Activated CD8-positive, alpha-beta T cell treated with anti-CD3 and anti-CD28 coated beads, Interleukin-2, amount 10 ng/mL, durations not matched to agents 7 days and 5 days (primary cell): ENCODE measurements around the gene SPDYE6. TPM values are rescaled to one million over a fixed set of nuclear protein-coding genes. Genes with fewer than 3 reads are reported as not detected.
"Not testable (repeated sequence)": the region's sequence is repeated elsewhere in the genome, so short reads cannot be mapped to it uniquely, and the experiment has no call there.

Experiments
- ATAC-seq: fragments of 150-1000 bp; cut with Tn5 transposase; one replicate; pipeline ENCODE4 v1.10.0; 2021; ENCODE audit warnings: moderate library complexity
- CTCF ChIA-PET: fragments of 350-600 bp; sonication (Branson Sonifier 250); formaldehyde crosslinking; loops from one replicate; lab custom pipeline; 2021; ENCODE audit warnings: antibody characterized with exemption; lab: Charles Lee
- POLR2A ChIA-PET: fragments of 350-600 bp; sonication (Branson Sonifier 250); formaldehyde crosslinking; loops from one replicate; lab custom pipeline; 2021; ENCODE audit warnings: antibody characterized with exemption; lab: Charles Lee
- DNase-seq: peaks from one replicate; pipeline ENCODE4 v3.0.0-alpha.2; 2020
- H3K27ac Mint-ChIP-seq: one replicate; pipeline ENCODE4 v1.8.0; 2021; ENCODE audit warnings: mild to moderate bottlenecking, mixed read lengths
- H3K27me3 Mint-ChIP-seq: one replicate; pipeline ENCODE4 v1.8.0; 2021; ENCODE audit warnings: low read depth, mixed read lengths
- H3K36me3 Mint-ChIP-seq: one replicate; pipeline ENCODE4 v1.8.0; 2021; ENCODE audit warnings: low read depth, mixed read lengths
- H3K4me1 Mint-ChIP-seq: one replicate; pipeline ENCODE4 v1.8.0; 2021; ENCODE audit warnings: low read depth, mixed read lengths
- H3K4me3 Mint-ChIP-seq: one replicate; pipeline ENCODE4 v1.8.0; 2021; ENCODE audit warnings: mild to moderate bottlenecking, mixed read lengths
- H3K9me3 Mint-ChIP-seq: one replicate; pipeline ENCODE4 v1.8.0; 2022; ENCODE audit warnings: mixed read lengths; ENCODE audit not compliant: insufficient read depth
- total RNA-seq, 2 experiments: library from RNA; stranded (reverse); gene quantifications; one replicate each; pipeline ENCODE4 v1.2.3, GENCODE V29; 2021

Gene SPDYE6
- total RNA-seq, 2 experiments from 2014 or later, result not detected

GRCh38 chr7:102325106-102325505 is 31.1 kb downstream of the SPDYE6 start:
- H3K27me3 Mint-ChIP-seq, CTCF ChIA-PET, ATAC-seq, H3K4me3 Mint-ChIP-seq, POLR2A ChIA-PET, H3K27ac Mint-ChIP-seq, H3K36me3 Mint-ChIP-seq, H3K4me1 Mint-ChIP-seq, H3K9me3 Mint-ChIP-seq, DNase-seq: not testable (repeated sequence)

DNA sequence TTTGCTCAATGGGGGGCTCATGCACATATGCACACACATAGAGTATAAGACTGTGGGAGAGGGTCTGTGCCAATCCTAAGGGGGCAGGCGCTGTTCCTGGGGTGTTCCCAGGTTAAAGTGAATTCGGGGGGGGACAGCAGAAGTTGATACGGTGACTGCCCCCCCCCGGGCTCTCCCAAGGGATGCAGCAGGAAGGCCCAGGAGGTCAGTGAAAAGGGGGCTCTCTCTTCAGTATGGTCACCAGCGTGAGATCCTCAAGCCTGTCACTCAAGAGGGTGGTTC is 32.4 kb downstream of the SPDYE6 start:
- POLR2A ChIA-PET, result no interaction called here
- H3K27me3 Mint-ChIP-seq, result peaks cover 5% of the 10 kb centered on the region
- H3K4me3 Mint-ChIP-seq, result no peak overlapping the region
- H3K36me3 Mint-ChIP-seq, result no peaks in the 10 kb centered on the region
- no peaks in the 10 kb centered on the region for H3K4me1 Mint-ChIP-seq
- CTCF ChIA-PET, result no interaction called here
- H3K9me3 Mint-ChIP-seq, result no peaks in the 10 kb centered on the region
- DNase-seq (no peak), ATAC-seq (no peak)
- H3K27ac Mint-ChIP-seq, result no peak overlapping the region

GRCh38 chr7:102322202-102322715 is 34.0 kb downstream of the SPDYE6 start:
- DNase-seq (no peak), ATAC-seq (no peak)
- ChIA-PET CTCF (no interaction called here), POLR2A (no interaction called here)
- Mint-ChIP-seq H3K4me3 (no peak overlapping the region), H3K27me3 (no peaks in the 10 kb centered on the region), H3K4me1 (no peaks in the 10 kb centered on the region), H3K9me3 (no peaks in the 10 kb centered on the region), H3K36me3 (no peaks in the 10 kb centered on the region), H3K27ac (no peak overlapping the region)

- ATAC-seq, result peak; percentile 71
- ChIA-PET CTCF (no interaction called here), POLR2A (no interaction called here)
- Mint-ChIP-seq H3K4me3 (no peak overlapping the region), H3K4me1 (no peaks in the 10 kb centered on the region), H3K9me3 (no peaks in the 10 kb centered on the region), H3K36me3 (no peaks in the 10 kb centered on the region), H3K27me3 (no peaks in the 10 kb centered on the region), H3K27ac (no peak overlapping the region)
- no peak for DNase-seq
Measured at GRCh38 chr7:102321351-102322201, 34.7 kb downstream of the SPDYE6 start.

- no peak overlapping the region for H3K4me3 Mint-ChIP-seq
- H3K4me1 Mint-ChIP-seq, result no peaks in the 10 kb centered on the region
- POLR2A ChIA-PET, result no interaction called here
- H3K36me3 Mint-ChIP-seq, result no peaks in the 10 kb centered on the region
- no peaks in the 10 kb centered on the region for H3K9me3 Mint-ChIP-seq
- no peaks in the 10 kb centered on the region for H3K27me3 Mint-ChIP-seq
- ATAC-seq (no peak), DNase-seq (no peak)
- no peak overlapping the region for H3K27ac Mint-ChIP-seq
- CTCF ChIA-PET, result no interaction called here
Measured at GRCh38 chr7:102320601-102321350, 35.5 kb downstream of the SPDYE6 start.

DNA sequence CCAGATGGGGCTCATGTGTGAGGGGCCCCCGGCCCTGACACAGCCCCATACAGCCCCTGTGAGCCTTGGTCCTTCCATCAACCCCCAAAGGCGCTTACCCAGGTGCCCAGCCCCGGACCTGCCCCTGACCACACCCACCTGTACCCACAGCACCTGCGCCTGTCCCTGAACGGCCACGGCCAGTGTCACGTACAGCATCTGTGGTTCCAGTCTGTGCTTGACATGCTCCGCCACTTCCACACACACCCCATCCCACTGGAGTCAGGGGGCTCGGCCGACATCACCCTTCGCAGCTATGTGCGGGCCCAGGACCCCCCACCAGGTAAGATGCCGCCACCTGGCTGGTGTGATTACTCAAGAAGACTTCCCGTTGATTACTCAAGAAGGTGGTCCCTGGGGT is 36.1 kb downstream of the SPDYE6 start:
- ATAC-seq, result no peak
- Mint-ChIP-seq H3K27me3 (no peaks in the 10 kb centered on the region), H3K36me3 (no peaks in the 10 kb centered on the region), H3K4me3 (no peak overlapping the region), H3K4me1 (no peaks in the 10 kb centered on the region), H3K9me3 (no peaks in the 10 kb centered on the region), H3K27ac (no peak overlapping the region)
- no peak for DNase-seq
- POLR2A ChIA-PET, result no interaction called here
- CTCF ChIA-PET, result no interaction called here

DNA sequence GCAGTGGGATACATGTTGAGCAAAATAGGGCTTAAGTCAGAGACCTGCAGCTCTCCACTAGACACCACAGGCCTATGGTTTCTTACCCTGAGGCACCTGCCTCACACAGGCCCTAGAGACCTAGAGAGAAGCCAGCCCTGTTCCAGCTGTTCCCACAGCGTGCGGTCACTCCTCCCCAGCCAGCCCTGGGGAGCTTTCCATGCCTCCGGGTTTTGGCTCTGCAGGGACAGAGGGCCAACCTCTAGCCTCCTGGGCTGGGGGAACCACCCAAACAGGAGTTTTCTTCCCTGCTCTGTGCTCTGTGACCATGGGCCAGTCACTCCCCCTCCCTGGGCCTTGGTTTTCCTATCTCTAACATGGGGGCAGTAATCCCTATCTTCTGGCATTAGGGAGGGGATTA is 36.6 kb downstream of the SPDYE6 start:
- Mint-ChIP-seq H3K4me3 (no peak overlapping the region), H3K9me3 (no peaks in the 10 kb centered on the region), H3K27ac (no peak overlapping the region), H3K4me1 (no peaks in the 10 kb centered on the region), H3K27me3 (no peaks in the 10 kb centered on the region), H3K36me3 (no peaks in the 10 kb centered on the region)
- CTCF ChIA-PET, result no interaction called here
- POLR2A ChIA-PET, result no interaction called here
- ATAC-seq (no peak), DNase-seq (no peak)

GRCh38 chr7:102318482-102318971 is 37.7 kb downstream of the SPDYE6 start:
- ATAC-seq, result peak; percentile 30
- Mint-ChIP-seq H3K4me3 (no peak overlapping the region), H3K9me3 (no peaks in the 10 kb centered on the region), H3K4me1 (no peaks in the 10 kb centered on the region), H3K36me3 (no peaks in the 10 kb centered on the region), H3K27me3 (no peaks in the 10 kb centered on the region), H3K27ac (no peak overlapping the region)
- ChIA-PET CTCF (no interaction called here), POLR2A (no interaction called here)
- DNase-seq, result no peak

DNA sequence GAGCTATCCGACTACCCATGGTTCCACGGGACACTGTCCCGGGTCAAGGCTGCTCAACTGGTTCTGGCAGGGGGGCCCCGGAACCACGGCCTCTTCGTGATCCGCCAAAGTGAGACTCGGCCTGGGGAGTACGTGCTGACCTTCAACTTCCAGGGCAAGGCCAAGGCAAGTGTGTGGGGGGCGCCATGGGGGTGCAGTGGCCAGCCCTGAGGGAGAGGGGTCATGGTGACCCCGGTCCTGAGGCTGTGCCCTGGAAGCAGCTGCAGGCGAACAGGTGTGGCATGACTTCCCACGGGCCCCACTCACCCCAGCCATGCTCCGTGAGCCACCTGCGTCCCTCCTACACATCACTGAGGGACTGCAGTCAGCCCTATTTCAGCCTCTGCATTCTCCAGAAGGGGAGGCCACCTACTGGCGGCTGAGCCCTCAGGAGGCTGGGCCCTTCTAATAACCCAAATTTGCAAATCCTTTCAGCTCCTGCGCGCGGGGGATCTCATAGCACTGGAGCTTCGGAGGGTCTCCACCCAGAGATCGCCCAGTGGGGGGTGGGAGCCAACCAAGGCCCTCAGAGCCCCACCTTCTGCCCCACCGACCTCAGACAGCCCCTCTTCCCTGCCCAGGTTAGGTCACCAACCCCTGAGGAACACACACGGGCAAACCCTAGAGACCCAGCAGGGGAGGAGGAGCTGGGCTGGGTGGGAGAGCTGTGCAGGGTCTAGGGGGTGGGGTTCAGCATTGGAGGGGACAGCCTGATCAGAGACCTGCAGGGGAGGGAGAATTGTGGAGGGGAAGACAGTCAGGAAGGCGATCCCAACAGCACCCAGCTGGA is 38.8 kb downstream of the SPDYE6 start:
- Mint-ChIP-seq H3K36me3 (no peaks in the 10 kb centered on the region), H3K27ac (no peak overlapping the region), H3K4me3 (no peak overlapping the region), H3K27me3 (no peaks in the 10 kb centered on the region), H3K9me3 (no peaks in the 10 kb centered on the region), H3K4me1 (no peaks in the 10 kb centered on the region)
- DNase-seq (no peak), ATAC-seq (no peak)
- POLR2A ChIA-PET, result no interaction called here
- CTCF ChIA-PET, result no interaction called here

- H3K27ac Mint-ChIP-seq, result no peak overlapping the region
- ChIA-PET CTCF (no interaction called here), POLR2A (no interaction called here)
- DNase-seq (no peak), ATAC-seq (no peak)
- H3K27me3 Mint-ChIP-seq, result no peaks in the 10 kb centered on the region
- no peaks in the 10 kb centered on the region for H3K9me3 Mint-ChIP-seq
- H3K4me3 Mint-ChIP-seq, result no peak overlapping the region
- H3K36me3 Mint-ChIP-seq, result no peaks in the 10 kb centered on the region
- no peaks in the 10 kb centered on the region for H3K4me1 Mint-ChIP-seq
Measured at GRCh38 chr7:102313997-102314780, 42.1 kb downstream of the SPDYE6 start.

GRCh38 chr7:102312317-102312716 is 43.9 kb downstream of the SPDYE6 start:
- Mint-ChIP-seq H3K9me3 (no peaks in the 10 kb centered on the region), H3K4me1 (peaks cover 2% of the 10 kb centered on the region), H3K4me3 (no peak overlapping the region), H3K36me3 (no peaks in the 10 kb centered on the region), H3K27me3 (no peaks in the 10 kb centered on the region), H3K27ac (no peak overlapping the region)
- ChIA-PET POLR2A (no interaction called here), CTCF (no interaction called here)
- no peak for DNase-seq
- ATAC-seq, result no peak
